Measurements from ENCODE around the gene UBE2D2.
A peak's percentile ranks its signal among the peaks of the same experiment; 100 is the strongest.
"Not testable (repeated sequence)": the region's sequence is repeated elsewhere in the genome, so short reads cannot be mapped to it uniquely, and the experiment has no call there.

Gene UBE2D2

GRCh38 chr5:139625398-139625797, 64.3 kb downstream of the UBE2D2 start:
- not testable (repeated sequence) for H3K27me3 Mint-ChIP-seq (ENCODE audit: low read depth); H3K4me3 Mint-ChIP-seq; H3K9me3 Mint-ChIP-seq; DNase-seq (ENCODE audit: low spot score); H3K4me1 Mint-ChIP-seq (ENCODE audit: low read depth); H3K27ac Mint-ChIP-seq
- peaks cover 53% of the 10 kb centered on the region for H3K36me3 Mint-ChIP-seq (ENCODE audit: low read depth)

- Mint-ChIP-seq H3K36me3 (ENCODE audit: low read depth) (peaks cover 29% of the 10 kb centered on the region), H3K27me3 (ENCODE audit: low read depth) (no peaks in the 10 kb centered on the region), H3K4me3 (no peak overlapping the region), H3K4me1 (ENCODE audit: low read depth) (peaks cover 16% of the 10 kb centered on the region), H3K27ac (peak overlapping the region; percentile 39), H3K9me3 (no peaks in the 10 kb centered on the region)
- DNase-seq (ENCODE audit: low spot score) = no peak
These were observed 69.7 kb downstream of the UBE2D2 start for GRCh38 chr5:139630855-139631254.

GRCh38 chr5:139631520-139632165, 70.5 kb downstream of the UBE2D2 start:
- Mint-ChIP-seq H3K9me3 (no peaks in the 10 kb centered on the region), H3K27ac (no peak overlapping the region), H3K27me3 (ENCODE audit: low read depth) (no peaks in the 10 kb centered on the region), H3K36me3 (ENCODE audit: low read depth) (peaks cover 29% of the 10 kb centered on the region), H3K4me1 (ENCODE audit: low read depth) (peaks cover 24% of the 10 kb centered on the region), H3K4me3 (no peak overlapping the region)
- DNase-seq (ENCODE audit: low spot score) = no peak

GRCh38 chr5:139633295-139634027, 72.3 kb downstream of the UBE2D2 start:
- Mint-ChIP-seq H3K9me3 (no peaks in the 10 kb centered on the region), H3K27ac (peak overlapping the region; percentile 10), H3K4me3 (no peak overlapping the region), H3K27me3 (ENCODE audit: low read depth) (no peaks in the 10 kb centered on the region), H3K36me3 (ENCODE audit: low read depth) (peaks cover 18% of the 10 kb centered on the region), H3K4me1 (ENCODE audit: low read depth) (peaks cover 29% of the 10 kb centered on the region)
- DNase-seq (ENCODE audit: low spot score) = peak; percentile 59

GRCh38 chr5:139634028-139634325, 72.8 kb downstream of the UBE2D2 start:
- no peak for DNase-seq (ENCODE audit: low spot score)
- no peak overlapping the region for H3K27ac Mint-ChIP-seq
- H3K4me1 Mint-ChIP-seq (ENCODE audit: low read depth) = peaks cover 29% of the 10 kb centered on the region
- no peaks in the 10 kb centered on the region for H3K27me3 Mint-ChIP-seq (ENCODE audit: low read depth)
- H3K4me3 Mint-ChIP-seq = no peak overlapping the region
- no peaks in the 10 kb centered on the region for H3K9me3 Mint-ChIP-seq
- peaks cover 14% of the 10 kb centered on the region for H3K36me3 Mint-ChIP-seq (ENCODE audit: low read depth)

- Mint-ChIP-seq H3K4me3 (no peak overlapping the region), H3K36me3 (ENCODE audit: low read depth) (peaks cover 11% of the 10 kb centered on the region), H3K4me1 (ENCODE audit: low read depth) (peaks cover 29% of the 10 kb centered on the region), H3K27me3 (ENCODE audit: low read depth) (no peaks in the 10 kb centered on the region), H3K9me3 (no peaks in the 10 kb centered on the region), H3K27ac (no peak overlapping the region)
- DNase-seq (ENCODE audit: low spot score) = no peak
These were observed 73.4 kb downstream of the UBE2D2 start for GRCh38 chr5:139634541-139634940.

GRCh38 chr5:139635191-139635590, 74.1 kb downstream of the UBE2D2 start:
- H3K27ac Mint-ChIP-seq = peak overlapping the region; percentile 78
- H3K4me3 Mint-ChIP-seq = peak overlapping the region; percentile 8
- peaks cover 10% of the 10 kb centered on the region for H3K36me3 Mint-ChIP-seq (ENCODE audit: low read depth)
- DNase-seq (ENCODE audit: low spot score) = no peak
- no peaks in the 10 kb centered on the region for H3K9me3 Mint-ChIP-seq
- peaks cover 29% of the 10 kb centered on the region for H3K4me1 Mint-ChIP-seq (ENCODE audit: low read depth)
- H3K27me3 Mint-ChIP-seq (ENCODE audit: low read depth) = no peaks in the 10 kb centered on the region

- H3K4me3 Mint-ChIP-seq = peak overlapping the region; percentile 60
- peaks cover 29% of the 10 kb centered on the region for H3K4me1 Mint-ChIP-seq (ENCODE audit: low read depth)
- no peaks in the 10 kb centered on the region for H3K27me3 Mint-ChIP-seq (ENCODE audit: low read depth)
- no peak for DNase-seq (ENCODE audit: low spot score)
- peak overlapping the region; percentile 78 for H3K27ac Mint-ChIP-seq
- peaks cover 8% of the 10 kb centered on the region for H3K36me3 Mint-ChIP-seq (ENCODE audit: low read depth)
- no peaks in the 10 kb centered on the region for H3K9me3 Mint-ChIP-seq
These were observed 74.6 kb downstream of the UBE2D2 start for GRCh38 chr5:139635606-139636206.

GRCh38 chr5:139636207-139636792, 75.2 kb downstream of the UBE2D2 start:
- Mint-ChIP-seq H3K9me3 (no peaks in the 10 kb centered on the region), H3K27me3 (ENCODE audit: low read depth) (no peaks in the 10 kb centered on the region), H3K4me3 (peak overlapping the region; percentile 60), H3K4me1 (ENCODE audit: low read depth) (peaks cover 29% of the 10 kb centered on the region), H3K27ac (peak overlapping the region; percentile 78), H3K36me3 (ENCODE audit: low read depth) (peaks cover 8% of the 10 kb centered on the region)
- peak; percentile 49 for DNase-seq (ENCODE audit: low spot score)

GRCh38 chr5:139636975-139637408, 75.9 kb downstream of the UBE2D2 start:
- Mint-ChIP-seq H3K4me1 (ENCODE audit: low read depth) (peaks cover 29% of the 10 kb centered on the region), H3K36me3 (ENCODE audit: low read depth) (peaks cover 8% of the 10 kb centered on the region), H3K4me3 (peak overlapping the region; percentile 23), H3K27me3 (ENCODE audit: low read depth) (no peaks in the 10 kb centered on the region), H3K9me3 (no peaks in the 10 kb centered on the region), H3K27ac (peak overlapping the region; percentile 32)
- DNase-seq (ENCODE audit: low spot score) = peak; percentile 49

- H3K4me1 Mint-ChIP-seq (ENCODE audit: low read depth) = peaks cover 29% of the 10 kb centered on the region
- no peaks in the 10 kb centered on the region for H3K27me3 Mint-ChIP-seq (ENCODE audit: low read depth)
- no peak overlapping the region for H3K4me3 Mint-ChIP-seq
- no peak overlapping the region for H3K27ac Mint-ChIP-seq
- peaks cover 8% of the 10 kb centered on the region for H3K36me3 Mint-ChIP-seq (ENCODE audit: low read depth)
- DNase-seq (ENCODE audit: low spot score) = no peak
- no peaks in the 10 kb centered on the region for H3K9me3 Mint-ChIP-seq
These were observed 76.4 kb downstream of the UBE2D2 start for GRCh38 chr5:139637438-139638089.

GRCh38 chr5:139638090-139638735, 77.1 kb downstream of the UBE2D2 start:
- H3K9me3 Mint-ChIP-seq = no peaks in the 10 kb centered on the region
- no peak for DNase-seq (ENCODE audit: low spot score)
- H3K27me3 Mint-ChIP-seq (ENCODE audit: low read depth) = no peaks in the 10 kb centered on the region
- H3K36me3 Mint-ChIP-seq (ENCODE audit: low read depth) = peaks cover 8% of the 10 kb centered on the region
- H3K4me3 Mint-ChIP-seq = no peak overlapping the region
- no peak overlapping the region for H3K27ac Mint-ChIP-seq
- peaks cover 27% of the 10 kb centered on the region for H3K4me1 Mint-ChIP-seq (ENCODE audit: low read depth)

- no peak for DNase-seq (ENCODE audit: low spot score)
- no peaks in the 10 kb centered on the region for H3K27me3 Mint-ChIP-seq (ENCODE audit: low read depth)
- no peak overlapping the region for H3K27ac Mint-ChIP-seq
- H3K4me3 Mint-ChIP-seq = no peak overlapping the region
- H3K9me3 Mint-ChIP-seq = no peaks in the 10 kb centered on the region
- peaks cover 25% of the 10 kb centered on the region for H3K4me1 Mint-ChIP-seq (ENCODE audit: low read depth)
- peaks cover 8% of the 10 kb centered on the region for H3K36me3 Mint-ChIP-seq (ENCODE audit: low read depth)
These were observed 77.8 kb downstream of the UBE2D2 start for GRCh38 chr5:139638736-139639618.
